Effector memory CD4-positive, alpha-beta T cell (primary cell): ENCODE measurements around the gene ZYX.

Experiments
- DNase-seq, 3 donors: peaks; one replicate each; pipeline ENCODE4 v3.0.0-alpha.2; 2020
- H3K27ac ChIP-seq: 2 replicates; pipeline ENCODE4 v1.7.0; 2013; ENCODE audit warnings: mild to moderate bottlenecking, low read length, moderate library complexity; ENCODE audit not compliant: insufficient read depth, poor library complexity, severe bottlenecking
- H3K27me3 ChIP-seq: replicated peaks from 2 replicates; pipeline ENCODE4 v1.7.0; 2013; ENCODE audit warnings: mild to moderate bottlenecking, low read length; ENCODE audit not compliant: insufficient read depth, control insufficient read depth, poor library complexity, severe bottlenecking
- H3K36me3 ChIP-seq: 2 replicates; pipeline ENCODE4 v1.7.0; 2013; ENCODE audit warnings: mild to moderate bottlenecking, low read length, moderate library complexity; ENCODE audit not compliant: control insufficient read depth, insufficient read depth
- H3K4me1 ChIP-seq: 2 replicates; pipeline ENCODE4 v1.7.0; 2013; ENCODE audit warnings: low read length, mild to moderate bottlenecking; ENCODE audit not compliant: control insufficient read depth, insufficient read depth, poor library complexity, severe bottlenecking
- H3K4me3 ChIP-seq: 2 replicates; pipeline ENCODE4 v1.7.0; 2013; ENCODE audit warnings: low read length, low read depth, mild to moderate bottlenecking; ENCODE audit not compliant: insufficient read depth, poor library complexity, severe bottlenecking
- H3K9me3 ChIP-seq: 2 replicates; pipeline ENCODE4 v1.7.0; 2013; ENCODE audit warnings: mild to moderate bottlenecking, low read length, moderate library complexity; ENCODE audit not compliant: control insufficient read depth

The ZYX gene

GRCh38 chr7:143384661-143385631, 3.8 kb downstream of the ZYX start:
- Histone ChIP-seq H3K9me3 (no peaks in the 10 kb centered on the region), H3K27ac (no peak overlapping the region), H3K4me3 (no peak overlapping the region), H3K36me3 (peaks cover 31% of the 10 kb centered on the region), H3K4me1 (peaks cover 40% of the 10 kb centered on the region), H3K27me3 (no peaks in the 10 kb centered on the region)
- DNase-seq = no peak

- Histone ChIP-seq H3K27me3 (no peaks in the 10 kb centered on the region), H3K4me3 (peak overlapping the region; percentile 5), H3K36me3 (peaks cover 42% of the 10 kb centered on the region), H3K27ac (peak overlapping the region; percentile 40), H3K4me1 (peaks cover 40% of the 10 kb centered on the region), H3K9me3 (no peaks in the 10 kb centered on the region)
- DNase-seq = peak in 2 of 3 donors; percentile 18 to 24
These were observed 5.0 kb downstream of the ZYX start for GRCh38 chr7:143385891-143386781.

- H3K36me3 ChIP-seq = peaks cover 54% of the 10 kb centered on the region
- peaks cover 37% of the 10 kb centered on the region for H3K4me1 ChIP-seq
- H3K9me3 ChIP-seq = no peaks in the 10 kb centered on the region
- no peaks in the 10 kb centered on the region for H3K27me3 ChIP-seq
- DNase-seq = no peak
- H3K4me3 ChIP-seq = no peak overlapping the region
- peak overlapping the region; percentile 11 for H3K27ac ChIP-seq
These were observed 6.2 kb downstream of the ZYX start for GRCh38 chr7:143387156-143387975.

GRCh38 chr7:143388051-143388450, 6.9 kb downstream of the ZYX start:
- H3K9me3 ChIP-seq = no peaks in the 10 kb centered on the region
- no peaks in the 10 kb centered on the region for H3K27me3 ChIP-seq
- H3K36me3 ChIP-seq = peaks cover 59% of the 10 kb centered on the region
- no peak for DNase-seq
- H3K4me1 ChIP-seq = peaks cover 33% of the 10 kb centered on the region
- H3K4me3 ChIP-seq = no peak overlapping the region
- H3K27ac ChIP-seq = peak overlapping the region; percentile 11

- no peak for DNase-seq
- Histone ChIP-seq H3K27me3 (no peaks in the 10 kb centered on the region), H3K4me3 (no peak overlapping the region), H3K27ac (no peak overlapping the region), H3K4me1 (peaks cover 33% of the 10 kb centered on the region), H3K36me3 (peaks cover 63% of the 10 kb centered on the region), H3K9me3 (no peaks in the 10 kb centered on the region)
These were observed 7.5 kb downstream of the ZYX start for GRCh38 chr7:143388491-143389101.

GRCh38 chr7:143389316-143390103, 8.4 kb downstream of the ZYX start:
- Histone ChIP-seq H3K4me3 (no peak overlapping the region), H3K36me3 (peaks cover 63% of the 10 kb centered on the region), H3K27me3 (no peaks in the 10 kb centered on the region), H3K4me1 (peaks cover 24% of the 10 kb centered on the region), H3K27ac (no peak overlapping the region), H3K9me3 (no peaks in the 10 kb centered on the region)
- DNase-seq = no peak

- H3K27me3 ChIP-seq = no peaks in the 10 kb centered on the region
- DNase-seq = no peak
- no peaks in the 10 kb centered on the region for H3K9me3 ChIP-seq
- peaks cover 67% of the 10 kb centered on the region for H3K36me3 ChIP-seq
- no peak overlapping the region for H3K4me3 ChIP-seq
- H3K4me1 ChIP-seq = peaks cover 17% of the 10 kb centered on the region
- H3K27ac ChIP-seq = no peak overlapping the region
These were observed 9.1 kb downstream of the ZYX start for GRCh38 chr7:143390104-143390772.

GRCh38 chr7:143390773-143391317, 9.7 kb downstream of the ZYX start:
- no peaks in the 10 kb centered on the region for H3K9me3 ChIP-seq
- peaks cover 73% of the 10 kb centered on the region for H3K36me3 ChIP-seq
- no peak overlapping the region for H3K4me3 ChIP-seq
- no peak overlapping the region for H3K27ac ChIP-seq
- DNase-seq = no peak
- H3K27me3 ChIP-seq = no peaks in the 10 kb centered on the region
- H3K4me1 ChIP-seq = peaks cover 11% of the 10 kb centered on the region
